Activated CD8-positive, alpha-beta T cell treated with anti-CD3 and anti-CD28 coated beads for 36 hours (primary cell): ENCODE results near the gene DNAH12. TPM values are rescaled to one million over a fixed set of nuclear protein-coding genes. Genes with fewer than 3 reads are reported as not detected.
"Not testable (repeated sequence)": the region's sequence is repeated elsewhere in the genome, so short reads cannot be mapped to it uniquely, and the experiment has no call there.

Experiments used
- ATAC-seq: fragments of 200-7000 bp; cut with Tn5 transposase; one replicate; pipeline ENCODE4 v1.10.0; 2021; ENCODE audit warnings: mild to moderate bottlenecking, moderate library complexity
- CTCF ChIA-PET: fragments of 350-600 bp; sonication (Branson Sonifier 250); formaldehyde crosslinking; loops from one replicate; lab custom pipeline; 2021; ENCODE audit warnings: antibody characterized with exemption; lab: Charles Lee
- POLR2A ChIA-PET: fragments of 350-600 bp; sonication (Branson Sonifier 250); formaldehyde crosslinking; loops from one replicate; lab custom pipeline; 2021; ENCODE audit warnings: antibody characterized with exemption; lab: Charles Lee
- DNase-seq: peaks from one replicate; pipeline ENCODE4 v3.0.0-alpha.2; 2020
- H3K27ac Mint-ChIP-seq: one replicate; pipeline ENCODE4 v1.8.0; 2021; ENCODE audit warnings: mild to moderate bottlenecking, mixed read lengths
- H3K27me3 Mint-ChIP-seq: one replicate; pipeline ENCODE4 v1.8.0; 2021; ENCODE audit warnings: mixed read lengths
- H3K36me3 Mint-ChIP-seq: one replicate; pipeline ENCODE4 v1.8.0; 2021; ENCODE audit warnings: low read depth, mixed read lengths
- H3K4me1 Mint-ChIP-seq: one replicate; pipeline ENCODE4 v1.8.0; 2021; ENCODE audit warnings: low read depth, mixed read lengths
- H3K4me3 Mint-ChIP-seq: one replicate; pipeline ENCODE4 v1.8.0; 2021; ENCODE audit warnings: mild to moderate bottlenecking, moderate library complexity, mixed read lengths
- H3K9me3 Mint-ChIP-seq: one replicate; pipeline ENCODE4 v1.8.0; 2021; ENCODE audit warnings: mixed read lengths
- CTCF ChIP-seq: fragments of 200-600 bp; IDR thresholded peaks from one replicate; pipeline ENCODE4 v1.8.0; 2022; ENCODE audit warnings: antibody characterized with exemption, mild to moderate bottlenecking
- intact Hi-C: fragments of 100-400 bp; cut with micrococcal nuclease; formaldehyde crosslinking; loops from one replicate; pipeline ENCODE4 v1.10.0; 2022
- total RNA-seq, 2 experiments: library from RNA; stranded (reverse); gene quantifications; one replicate each; pipeline ENCODE4 v1.2.3, GENCODE V29; 2021

The DNAH12 gene
- total RNA-seq, 2 experiments from 2014 or later: 0.07 TPM; not detected in 1

GRCh38 chr3:57446318-57446841, 97.8 kb downstream of the DNAH12 start:
- Mint-ChIP-seq H3K36me3 (no peaks in the 10 kb centered on the region), H3K9me3 (no peaks in the 10 kb centered on the region), H3K4me1 (no peaks in the 10 kb centered on the region), H3K27me3 (no peaks in the 10 kb centered on the region), H3K4me3 (no peak overlapping the region), H3K27ac (no peak overlapping the region)
- ATAC-seq: no peak
- CTCF ChIA-PET: interaction anchor here (0.9 to 2.6 kb wide), 2 partner anchors 16 to 49 kb away, joined by 3 to 7 read pairs; no protein-coding TSS in a partner anchor
- POLR2A ChIA-PET: no interaction called here
- TF ChIP-seq CTCF: no peak
- intact Hi-C loops: no loop called here
- DNase-seq: no peak

GRCh38 chr3:57444469-57444868, 99.7 kb downstream of the DNAH12 start:
- DNase-seq (no peak), ATAC-seq (no peak)
- Mint-ChIP-seq H3K36me3 (no peaks in the 10 kb centered on the region), H3K27me3 (peaks cover 4% of the 10 kb centered on the region), H3K9me3 (peaks cover 3% of the 10 kb centered on the region), H3K27ac (no peak overlapping the region), H3K4me1 (no peaks in the 10 kb centered on the region), H3K4me3 (no peak overlapping the region)
- no peak for TF ChIP-seq CTCF
- intact Hi-C loops: no loop called here
- POLR2A ChIA-PET: no interaction called here
- CTCF ChIA-PET: no interaction called here

GRCh38 chr3:57440144-57440543, 104.0 kb downstream of the DNAH12 start:
- H3K4me3 Mint-ChIP-seq, H3K9me3 Mint-ChIP-seq, H3K27me3 Mint-ChIP-seq, DNase-seq, H3K4me1 Mint-ChIP-seq, intact Hi-C loops, POLR2A ChIA-PET, H3K36me3 Mint-ChIP-seq, H3K27ac Mint-ChIP-seq, ATAC-seq: not testable (repeated sequence)
- CTCF ChIA-PET: interaction anchor here (1.2 kb wide), 1 partner anchor 42 kb away, joined by 3 read pairs; no protein-coding TSS in a partner anchor

- H3K9me3 Mint-ChIP-seq, POLR2A ChIA-PET, H3K36me3 Mint-ChIP-seq, H3K4me3 Mint-ChIP-seq, H3K27ac Mint-ChIP-seq, H3K27me3 Mint-ChIP-seq, H3K4me1 Mint-ChIP-seq, DNase-seq, intact Hi-C loops, ATAC-seq: not testable (repeated sequence)
- CTCF ChIA-PET: interaction anchor here (1.1 kb wide), 1 partner anchor 41 kb away, joined by 4 read pairs; no protein-coding TSS in a partner anchor
These were observed 105.7 kb downstream of the DNAH12 start for GRCh38 chr3:57438460-57438859.

- Mint-ChIP-seq H3K4me3 (no peak overlapping the region), H3K9me3 (peaks cover 3% of the 10 kb centered on the region), H3K4me1 (no peaks in the 10 kb centered on the region), H3K27me3 (peaks cover 7% of the 10 kb centered on the region), H3K36me3 (no peaks in the 10 kb centered on the region), H3K27ac (no peak overlapping the region)
- ATAC-seq (no peak), DNase-seq (no peak)
- POLR2A ChIA-PET: no interaction called here
- intact Hi-C loops: no loop called here
- CTCF ChIA-PET: no interaction called here
- no peak for TF ChIP-seq CTCF
These were observed 107.9 kb downstream of the DNAH12 start for GRCh38 chr3:57436195-57436761.

GRCh38 chr3:57434041-57434440, 110.1 kb downstream of the DNAH12 start:
- CTCF ChIA-PET: no interaction called here
- intact Hi-C loops: no loop called here
- Mint-ChIP-seq H3K27me3 (peaks cover 2% of the 10 kb centered on the region), H3K9me3 (no peaks in the 10 kb centered on the region), H3K36me3 (no peaks in the 10 kb centered on the region), H3K4me1 (no peaks in the 10 kb centered on the region), H3K4me3 (no peak overlapping the region), H3K27ac (no peak overlapping the region)
- ATAC-seq: no peak
- peak; percentile 23 for TF ChIP-seq CTCF
- DNase-seq: no peak
- POLR2A ChIA-PET: no interaction called here
